Epithelial cell of proximal tubule (primary cell): ENCODE results near the gene KCNAB1. TPM values are rescaled to one million over a fixed set of nuclear protein-coding genes. Genes with fewer than 3 reads are reported as not detected.

ENCODE experiments used
- DNase-seq: peaks from one replicate; pipeline ENCODE4 v3.0.0-alpha.2; 2011; ENCODE audit warnings: low read depth
- H3K4me3 ChIP-seq: 2 replicates; pipeline ENCODE4 v1.5.1; 2011; ENCODE audit warnings: low read depth, mild to moderate bottlenecking, low read length
- CTCF ChIP-seq: conservative IDR thresholded peaks from 2 replicates; pipeline ENCODE4 v1.5.1; 2012; ENCODE audit warnings: low read depth, mild to moderate bottlenecking, low read length
- total RNA-seq: library from RNA; depleted of rRNA; stranded (reverse); fragments of >200 nt; gene quantifications from 2 replicates; pipeline ENCODE4 v1.2.3, GENCODE V29; 2015

KCNAB1 gene
- total RNA-seq, 1 donor from 2014 or later: not detected

GRCh38 chr3:156311431-156311830 is 191.1 kb downstream of the KCNAB1 start:
- no peak for DNase-seq
- no peak for TF ChIP-seq CTCF
- H3K4me3 ChIP-seq: no peak overlapping the region

GRCh38 chr3:156311930-156312329 is 191.6 kb downstream of the KCNAB1 start:
- H3K4me3 ChIP-seq: no peak overlapping the region
- no peak for DNase-seq
- no peak for TF ChIP-seq CTCF

- DNase-seq: no peak
- TF ChIP-seq CTCF: no peak
- H3K4me3 ChIP-seq: no peak overlapping the region
Observed at GRCh38 chr3:156316076-156316475, 195.7 kb downstream of the KCNAB1 start.

- TF ChIP-seq CTCF: no peak
- DNase-seq: no peak
- no peak overlapping the region for H3K4me3 ChIP-seq
Observed at GRCh38 chr3:156317462-156318074, 197.2 kb downstream of the KCNAB1 start.

GRCh38 chr3:156321945-156322344 is 201.6 kb downstream of the KCNAB1 start:
- no peak overlapping the region for H3K4me3 ChIP-seq
- no peak for TF ChIP-seq CTCF
- no peak for DNase-seq

GRCh38 chr3:156323466-156323865 is 203.1 kb downstream of the KCNAB1 start:
- TF ChIP-seq CTCF: no peak
- no peak for DNase-seq
- no peak overlapping the region for H3K4me3 ChIP-seq

- H3K4me3 ChIP-seq: no peak overlapping the region
- no peak for DNase-seq
- no peak for TF ChIP-seq CTCF
Observed at GRCh38 chr3:156330415-156330814, 210.0 kb downstream of the KCNAB1 start.
